DND-41 (cell line): ENCODE measurements around the gene OLA1.

Experiments
- ATAC-seq: fragments of 200-7000 bp; cut with Tn5 transposase; 3 replicates; pipeline ENCODE4 v1.9.1; 2021; ENCODE audit warnings: low read depth; ENCODE audit not compliant: insufficient read depth
- DNase-seq: peaks from one replicate; pipeline ENCODE4 v3.0.0-alpha.2; 2020
- H2AFZ ChIP-seq: 2 replicates; pipeline ENCODE4 v1.6.0; 2012; ENCODE audit warnings: low read depth, low read length
- H3K27ac ChIP-seq: 2 replicates; pipeline ENCODE4 v1.5.1; 2012; ENCODE audit warnings: low read length, inconsistent platforms
- H3K27me3 ChIP-seq: fragments of 200-600 bp; sonication (generic); 2 replicates; pipeline ENCODE4 v1.6.0; 2012; ENCODE audit warnings: low read length, mild to moderate bottlenecking, inconsistent platforms; ENCODE audit not compliant: insufficient read depth, poor library complexity
- H3K36me3 ChIP-seq: 2 replicates; pipeline ENCODE4 v1.5.1; 2012; ENCODE audit warnings: low read length, inconsistent platforms; ENCODE audit not compliant: insufficient read depth
- H3K4me1 ChIP-seq: 2 replicates; pipeline ENCODE4 v1.5.1; 2012; ENCODE audit warnings: mild to moderate bottlenecking, low read length; ENCODE audit not compliant: insufficient read depth
- H3K4me2 ChIP-seq: 2 replicates; pipeline ENCODE4 v1.6.0; 2012; ENCODE audit warnings: mild to moderate bottlenecking, moderate library complexity, low read length, inconsistent platforms; ENCODE audit not compliant: insufficient read depth
- H3K4me3 ChIP-seq, 2 experiments: fragments of 200-600 bp in 1 of 2; shearing (Covaris generic) in 1 of 2; 2 replicates each; pipeline ENCODE4 v1.5.1; 2012 to 2016; ENCODE audit warnings: inconsistent platforms in 2 of 2, low read length in 2 of 2, mild to moderate bottlenecking in 2 of 2, low read depth in 1 of 2, moderate library complexity in 1 of 2
- H3K79me2 ChIP-seq: 2 replicates; pipeline ENCODE4 v1.6.0; 2012; ENCODE audit warnings: low read length, inconsistent platforms; ENCODE audit not compliant: insufficient read depth
- H3K9ac ChIP-seq: 2 replicates; pipeline ENCODE4 v1.6.0; 2012; ENCODE audit warnings: low read depth, mild to moderate bottlenecking, inconsistent platforms, low read length, moderate library complexity
- H3K9me3 ChIP-seq: 2 replicates; pipeline ENCODE4 v1.5.1; 2012; ENCODE audit warnings: low read length, moderate library complexity, mild to moderate bottlenecking, inconsistent platforms; ENCODE audit not compliant: insufficient read depth, severe bottlenecking
- H4K20me1 ChIP-seq: 2 replicates; pipeline ENCODE4 v1.6.0; 2012; ENCODE audit warnings: low read length; ENCODE audit not compliant: insufficient read depth
- CTCF ChIP-seq: IDR thresholded peaks from 2 replicates; pipeline ENCODE4 v1.5.1; 2012; ENCODE audit warnings: borderline replicate concordance, low read length, moderate library complexity, mild to moderate bottlenecking; ENCODE audit not compliant: poor library complexity, severe bottlenecking; ENCODE audit errors: extremely low read depth
- EZH2 ChIP-seq: IDR thresholded peaks from 3 replicates; pipeline ENCODE4 v1.6.1; 2012; ENCODE audit warnings: borderline replicate concordance, low read depth, mild to moderate bottlenecking, moderate library complexity, low read length, inconsistent platforms; ENCODE audit not compliant: severe bottlenecking

The OLA1 gene

GRCh38 chr2:174023591-174024523 is 224.5 kb downstream of the OLA1 start:
- no peak overlapping the region for H3K9ac ChIP-seq
- no peak overlapping the region for H3K4me2 ChIP-seq
- TF ChIP-seq CTCF = no peak
- TF ChIP-seq EZH2 = no peak
- H3K79me2 ChIP-seq = no peaks in the 10 kb centered on the region
- H4K20me1 ChIP-seq = no peaks in the 10 kb centered on the region
- H3K27ac ChIP-seq = no peak overlapping the region
- DNase-seq (no peak), ATAC-seq (no peak)
- H3K27me3 ChIP-seq = no peaks in the 10 kb centered on the region
- H3K9me3 ChIP-seq = no peaks in the 10 kb centered on the region
- H3K4me1 ChIP-seq = no peaks in the 10 kb centered on the region
- no peak overlapping the region for H3K4me3 ChIP-seq
- no peaks in the 10 kb centered on the region for H3K36me3 ChIP-seq
- no peak overlapping the region for H2AFZ ChIP-seq
